HUES64 (cell line): ENCODE results near the gene NOS2.
"Not testable (repeated sequence)": the region's sequence is repeated elsewhere in the genome, so short reads cannot be mapped to it uniquely, and the experiment has no call there.

ENCODE experiments used
- H3K27ac ChIP-seq: 2 replicates; pipeline ENCODE4 v1.7.0; 2013; ENCODE audit warnings: low read depth, low read length, inconsistent platforms
- H3K27me3 ChIP-seq: 2 replicates; pipeline ENCODE4 v1.6.1; 2013; ENCODE audit warnings: mild to moderate bottlenecking, low read length; ENCODE audit not compliant: insufficient read depth
- H3K36me3 ChIP-seq: 2 replicates; pipeline ENCODE4 v1.6.1; 2013; ENCODE audit warnings: mild to moderate bottlenecking, low read length; ENCODE audit not compliant: insufficient read depth
- H3K4me1 ChIP-seq: 2 replicates; pipeline ENCODE4 v1.6.1; 2013; ENCODE audit warnings: mild to moderate bottlenecking, low read length, moderate library complexity; ENCODE audit not compliant: insufficient read depth
- H3K4me3 ChIP-seq: 2 replicates; pipeline ENCODE4 v1.5.1; 2013; ENCODE audit warnings: mild to moderate bottlenecking, low read length, moderate library complexity
- H3K9ac ChIP-seq: 2 replicates; pipeline ENCODE4 v1.6.1; 2013; ENCODE audit warnings: mild to moderate bottlenecking, low read depth, low read length
- H3K9me3 ChIP-seq: 2 replicates; pipeline ENCODE4 v1.6.1; 2013; ENCODE audit warnings: low read depth, low read length; ENCODE audit not compliant: insufficient read depth
- WGBS: fragments of 150-250, 120-280 bp; methylation state at CpG from one replicate; pipeline ENCODE4 v1.1.7; 2013; ENCODE audit warnings: missing lambda C conversion rate; 5-methylcytosine and 5-hydroxymethylcytosine counted together

NOS2 gene

GRCh38 chr17:27762527-27763305 lies 37.6 kb downstream of the NOS2 start:
- Histone ChIP-seq H3K36me3 (no peaks in the 10 kb centered on the region), H3K27ac (no peak overlapping the region), H3K9ac (no peak overlapping the region), H3K9me3 (no peaks in the 10 kb centered on the region), H3K4me3 (no peak overlapping the region), H3K27me3 (no peaks in the 10 kb centered on the region), H3K4me1 (no peaks in the 10 kb centered on the region)
- WGBS: 77% methylated on average over 12 of the region's 12 CpGs

- not testable (repeated sequence) for H3K36me3 ChIP-seq, H3K27me3 ChIP-seq, H3K9ac ChIP-seq, H3K9me3 ChIP-seq, H3K4me3 ChIP-seq, H3K27ac ChIP-seq, H3K4me1 ChIP-seq
- 95% methylated on average over 11 of the region's 15 CpGs for WGBS
Measured at GRCh38 chr17:27760931-27761330, 39.4 kb downstream of the NOS2 start.

- H3K4me1 ChIP-seq: no peaks in the 10 kb centered on the region
- H3K4me3 ChIP-seq: no peak overlapping the region
- H3K36me3 ChIP-seq: no peaks in the 10 kb centered on the region
- H3K9me3 ChIP-seq: no peaks in the 10 kb centered on the region
- 61% methylated on average over 28 of the region's 28 CpGs for WGBS
- no peaks in the 10 kb centered on the region for H3K27me3 ChIP-seq
- H3K27ac ChIP-seq: no peak overlapping the region
- H3K9ac ChIP-seq: no peak overlapping the region
Measured at GRCh38 chr17:27760069-27760885, 40.1 kb downstream of the NOS2 start.

- 90% methylated on average over 14 of the region's 14 CpGs for WGBS
- Histone ChIP-seq H3K4me3 (no peak overlapping the region), H3K9me3 (no peaks in the 10 kb centered on the region), H3K27me3 (no peaks in the 10 kb centered on the region), H3K36me3 (no peaks in the 10 kb centered on the region), H3K4me1 (no peaks in the 10 kb centered on the region), H3K27ac (no peak overlapping the region), H3K9ac (no peak overlapping the region)
Measured at GRCh38 chr17:27759528-27759927, 40.8 kb downstream of the NOS2 start.

DNA sequence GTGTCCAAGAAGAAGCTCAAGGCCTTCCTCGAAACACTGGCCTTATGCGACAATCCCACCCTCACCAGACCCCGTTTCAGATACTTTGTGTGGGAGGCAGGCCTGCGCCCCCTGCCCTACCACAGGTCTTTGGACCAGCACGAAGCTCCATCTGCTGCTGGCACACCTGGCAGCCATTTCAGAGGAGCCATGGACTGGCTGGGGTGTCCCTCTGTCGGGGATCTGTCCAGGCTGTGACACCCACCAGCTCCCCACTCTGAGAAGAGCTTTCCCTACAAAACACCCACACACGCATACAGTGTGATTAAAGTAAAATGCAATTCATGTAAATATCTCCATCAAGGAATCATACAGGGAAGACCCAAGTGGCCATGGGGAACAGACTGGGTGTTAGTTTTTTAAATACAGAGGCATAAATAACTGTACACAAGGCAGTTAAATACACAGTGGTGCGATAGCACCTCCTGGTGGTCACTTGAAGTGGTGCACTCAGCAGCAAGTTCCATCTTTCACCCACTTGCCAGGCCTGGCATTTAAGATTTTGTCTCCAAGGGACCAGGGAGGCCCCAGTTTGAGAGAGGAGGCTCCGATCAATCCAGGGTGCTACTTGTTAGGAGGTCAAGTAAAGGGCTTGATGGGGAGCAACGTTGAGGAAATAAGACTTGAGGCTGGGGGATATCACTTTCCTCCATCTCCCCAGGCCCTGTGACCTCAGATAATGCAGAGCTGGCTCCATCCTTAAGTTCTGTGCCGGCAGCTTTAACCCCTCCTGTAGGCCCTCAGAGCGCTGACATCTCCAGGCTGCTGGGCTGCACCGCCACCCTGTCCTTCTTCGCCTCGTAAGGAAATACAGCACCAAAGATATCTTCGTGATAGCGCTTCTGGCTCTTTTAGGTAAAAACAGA lies 43.6 kb downstream of the NOS2 start:
- no peak overlapping the region for H3K27ac ChIP-seq
- no peaks in the 10 kb centered on the region for H3K36me3 ChIP-seq
- H3K9me3 ChIP-seq: no peaks in the 10 kb centered on the region
- no peak overlapping the region for H3K9ac ChIP-seq
- no peaks in the 10 kb centered on the region for H3K27me3 ChIP-seq
- no peaks in the 10 kb centered on the region for H3K4me1 ChIP-seq
- 82% methylated on average over 15 of the region's 17 CpGs for WGBS
- no peak overlapping the region for H3K4me3 ChIP-seq

DNA sequence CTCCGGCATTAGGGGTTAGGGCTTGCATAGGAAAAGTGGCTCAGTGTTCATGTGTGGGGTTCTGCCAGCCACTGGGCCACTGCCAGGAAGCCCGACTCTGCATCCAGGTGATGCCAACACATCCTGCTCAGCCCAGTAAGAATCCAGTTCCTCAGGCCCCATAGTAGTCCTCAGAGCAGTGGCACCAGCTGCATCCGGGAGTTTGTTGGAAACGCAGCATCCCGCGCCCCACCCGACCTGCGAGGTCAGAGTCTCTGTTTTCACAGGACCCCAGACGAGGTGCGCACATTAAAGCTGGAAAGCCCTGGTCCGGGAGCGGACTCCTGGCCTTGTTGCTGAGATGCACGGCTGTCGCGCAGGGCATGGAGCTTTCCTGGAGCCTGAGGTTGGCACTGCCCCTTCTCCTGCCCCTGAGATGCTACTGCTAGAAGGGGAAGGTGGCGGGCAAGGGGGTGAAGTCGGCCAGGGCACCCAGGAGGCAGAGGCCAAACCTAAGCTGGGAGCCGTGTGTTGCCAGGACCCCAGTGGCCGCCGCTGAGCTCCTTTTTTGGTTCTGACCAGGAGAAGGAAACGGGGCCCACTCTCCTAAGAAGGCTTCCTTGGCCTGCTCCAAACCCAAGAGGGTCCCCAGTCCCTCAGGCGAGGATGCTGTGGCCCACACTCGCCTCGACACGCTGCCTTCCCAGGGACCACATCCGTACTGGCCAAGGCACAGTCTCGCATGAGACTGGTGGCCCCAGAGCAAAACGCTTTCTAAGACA lies 44.4 kb downstream of the NOS2 start:
- Histone ChIP-seq H3K36me3 (no peaks in the 10 kb centered on the region), H3K9ac (no peak overlapping the region), H3K27ac (no peak overlapping the region), H3K4me1 (no peaks in the 10 kb centered on the region), H3K9me3 (no peaks in the 10 kb centered on the region), H3K4me3 (no peak overlapping the region), H3K27me3 (no peaks in the 10 kb centered on the region)
- 92% methylated on average over 28 of the region's 28 CpGs for WGBS

- no peaks in the 10 kb centered on the region for H3K27me3 ChIP-seq
- 79% methylated on average over 6 of the region's 8 CpGs for WGBS
- H3K4me3 ChIP-seq: no peak overlapping the region
- no peaks in the 10 kb centered on the region for H3K36me3 ChIP-seq
- H3K4me1 ChIP-seq: no peaks in the 10 kb centered on the region
- no peak overlapping the region for H3K27ac ChIP-seq
- no peaks in the 10 kb centered on the region for H3K9me3 ChIP-seq
- H3K9ac ChIP-seq: no peak overlapping the region
Measured at GRCh38 chr17:27754549-27754948, 45.8 kb downstream of the NOS2 start.

DNA sequence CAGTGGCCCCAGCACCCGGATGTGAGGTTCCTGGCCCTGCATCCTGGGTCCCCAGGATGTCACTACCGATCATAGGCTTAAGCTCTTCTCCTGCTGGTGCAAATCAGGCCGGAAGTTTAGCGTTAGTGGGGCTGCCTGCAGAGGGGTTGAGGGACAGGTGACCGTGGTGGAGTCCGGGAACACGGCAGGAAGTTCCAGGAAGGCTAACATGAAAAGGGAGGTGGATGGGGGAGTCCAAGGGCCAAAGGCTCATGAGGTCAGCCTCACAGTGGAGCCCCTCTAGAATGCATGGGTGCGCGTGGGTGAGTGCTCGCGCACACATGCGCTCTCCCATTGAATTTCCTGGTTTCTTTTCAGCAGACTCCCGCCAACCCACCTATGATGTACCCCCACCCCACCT lies 46.6 kb downstream of the NOS2 start:
- H3K9me3 ChIP-seq, H3K9ac ChIP-seq, H3K27me3 ChIP-seq, H3K36me3 ChIP-seq, H3K27ac ChIP-seq, H3K4me1 ChIP-seq, H3K4me3 ChIP-seq: not testable (repeated sequence)
- WGBS: 92% methylated on average over 12 of the region's 13 CpGs

- not testable (repeated sequence) for H3K4me3 ChIP-seq, H3K4me1 ChIP-seq, H3K9me3 ChIP-seq, H3K9ac ChIP-seq, H3K36me3 ChIP-seq, H3K27me3 ChIP-seq, H3K27ac ChIP-seq
- 87% methylated on average over 8 of the region's 19 CpGs for WGBS
Measured at GRCh38 chr17:27752831-27753619, 47.3 kb downstream of the NOS2 start.
